Natural killer cell (primary cell): ENCODE measurements around the gene PSG2. TPM values are rescaled to one million over a fixed set of nuclear protein-coding genes. Genes with fewer than 3 reads are reported as not detected.
"Not testable (repeated sequence)": the region's sequence is repeated elsewhere in the genome, so short reads cannot be mapped to it uniquely, and the experiment has no call there.

Source experiments
- ATAC-seq, 3 donors: fragments of 150-1000 bp in 2 of 3; fragments of 200-7000 bp in 1 of 3; cut with Tn5 transposase; 1 replicate in 1 of 3; 2 replicates in 2 of 3; pipeline ENCODE4 v1.10.0; 2021; ENCODE audit warnings: mild to moderate bottlenecking in 2 of 3, moderate library complexity in 2 of 3
- DNase-seq, 2 donors: peaks; one replicate each; pipeline versions ENCODE4 v3.0.0 to v3.0.0-alpha.2; 2013 to 2021; ENCODE audit warnings: mixed read lengths in 1 of 2
- H3K27ac ChIP-seq: one replicate; pipeline ENCODE4 v1.5.1; 2013; ENCODE audit warnings: mild to moderate bottlenecking, low read length
- H3K27me3 ChIP-seq: one replicate; pipeline ENCODE4 v1.6.1; 2013; ENCODE audit warnings: low read length; ENCODE audit not compliant: control insufficient read depth, insufficient read depth
- H3K36me3 ChIP-seq: one replicate; pipeline ENCODE4 v1.6.1; 2013; ENCODE audit warnings: low read length; ENCODE audit not compliant: control insufficient read depth, insufficient read depth
- H3K4me1 ChIP-seq: one replicate; pipeline ENCODE4 v1.6.1; 2013; ENCODE audit warnings: low read length; ENCODE audit not compliant: control insufficient read depth, insufficient read depth
- H3K4me3 ChIP-seq: one replicate; pipeline ENCODE4 v1.5.1; 2013; ENCODE audit warnings: low read length
- H3K9me3 ChIP-seq: one replicate; pipeline ENCODE4 v1.6.1; 2013; ENCODE audit warnings: low read length; ENCODE audit not compliant: control insufficient read depth, insufficient read depth
- H3K27ac Mint-ChIP-seq, 2 donors: one replicate each; pipeline ENCODE4 v1.8.0; 2022; ENCODE audit warnings: mild to moderate bottlenecking in 2 of 2, mixed read lengths in 2 of 2, moderate library complexity in 1 of 2
- H3K27me3 Mint-ChIP-seq, 2 donors: one replicate each; pipeline ENCODE4 v1.8.0; 2022; ENCODE audit warnings: low read depth in 2 of 2, mixed read lengths in 2 of 2
- H3K36me3 Mint-ChIP-seq: one replicate; pipeline ENCODE4 v1.8.0; 2022; ENCODE audit warnings: mixed read lengths
- H3K4me1 Mint-ChIP-seq, 2 donors: one replicate each; pipeline ENCODE4 v1.8.0; 2022; ENCODE audit warnings: mixed read lengths in 2 of 2
- H3K4me3 Mint-ChIP-seq: one replicate; pipeline ENCODE4 v1.8.0; 2022; ENCODE audit warnings: mild to moderate bottlenecking, moderate library complexity, mixed read lengths
- H3K9me3 Mint-ChIP-seq, 2 donors: one replicate each; pipeline ENCODE4 v1.8.0; 2022; ENCODE audit warnings: mixed read lengths in 2 of 2
- CTCF ChIP-seq: fragments of 200-600 bp; IDR thresholded peaks from one replicate; pipeline ENCODE4 v1.8.0; 2022; ENCODE audit warnings: antibody characterized with exemption
- WGBS: methylation state at CpG from one replicate; pipeline ENCODE4 v1.1.7; 2013; ENCODE audit warnings: missing lambda C conversion rate; ENCODE audit not compliant: insufficient coverage; 5-methylcytosine and 5-hydroxymethylcytosine counted together
- intact Hi-C: fragments of 100-400 bp; cut with micrococcal nuclease; formaldehyde crosslinking; loops from one replicate; pipeline ENCODE4 v1.14.2; 2022
- total RNA-seq, 4 donors: library from RNA; stranded (reverse); fragments of 120-200 nt in 1 of 4; gene quantifications; one replicate each; pipeline versions ENCODE4 v1.2.3 to v1.2.4, GENCODE V29; 2013 to 2022

PSG2 gene
- total RNA-seq: not detected
- total RNA-seq (2013): not detected

DNA sequence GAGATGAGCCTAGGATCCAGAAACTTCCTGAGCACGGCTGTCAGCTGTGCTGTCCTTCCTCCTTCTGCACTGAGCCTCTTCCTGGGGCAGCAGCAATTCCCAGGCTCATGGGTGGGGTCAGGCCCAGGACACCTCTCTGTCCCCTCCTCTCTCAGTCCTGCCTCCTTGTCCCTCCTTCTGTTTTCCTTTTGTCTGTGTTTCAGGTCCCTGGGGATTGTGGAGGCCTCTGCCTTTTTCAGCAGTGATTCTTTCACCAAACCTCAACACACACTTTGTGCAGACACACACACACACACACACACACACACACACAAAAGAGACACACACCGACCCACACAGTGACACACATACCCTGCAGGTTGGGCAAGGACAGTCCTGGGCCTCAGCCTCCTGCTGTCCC is at the start of gene PSG2:
PSG2 (minus strand) TSS at position 101 of the 400 bp plus-strand sequence. CDS start 132 bp downstream, outside the sequence.
- DNase-seq, ATAC-seq, H3K4me1 ChIP-seq, H3K9me3 ChIP-seq, H3K9me3 Mint-ChIP-seq, intact Hi-C loops, H3K4me3 Mint-ChIP-seq, H3K4me3 ChIP-seq, H3K36me3 Mint-ChIP-seq, H3K27ac Mint-ChIP-seq, H3K27me3 ChIP-seq, H3K4me1 Mint-ChIP-seq, H3K36me3 ChIP-seq, H3K27ac ChIP-seq: not testable (repeated sequence)
- peaks cover 12 to 26% of the 10 kb centered on the region in 2 donors for H3K27me3 Mint-ChIP-seq
- WGBS: 73% methylated on average over 2 of the region's 2 CpGs

DNA sequence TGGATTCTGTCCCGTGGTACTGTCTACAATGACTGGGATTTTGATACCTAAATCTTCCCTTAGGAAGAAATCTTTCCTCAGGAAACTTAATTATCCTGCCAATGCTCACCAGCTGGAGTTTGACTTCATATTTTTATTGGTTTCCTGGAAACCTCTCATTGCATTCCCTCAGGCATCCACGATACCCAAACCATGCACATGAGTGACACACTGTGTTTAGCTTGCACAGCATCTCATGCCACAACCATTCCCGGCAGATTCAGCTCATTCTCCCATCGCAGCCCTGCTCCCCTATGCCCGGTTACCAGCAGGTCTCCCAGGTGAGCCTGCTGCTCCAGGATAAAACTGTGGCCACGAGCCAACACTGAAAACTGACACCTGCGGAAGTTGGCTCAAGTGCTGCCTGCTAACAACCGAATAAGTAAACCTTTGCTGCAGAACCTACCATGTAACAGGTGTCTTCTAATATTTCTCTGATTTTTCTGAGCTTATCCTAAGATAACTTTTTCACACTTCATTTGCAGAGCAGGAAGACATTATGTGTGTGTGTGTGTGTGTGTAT is 48.9 kb upstream of the PSG2 start:
- not testable (repeated sequence) for ATAC-seq

DNA sequence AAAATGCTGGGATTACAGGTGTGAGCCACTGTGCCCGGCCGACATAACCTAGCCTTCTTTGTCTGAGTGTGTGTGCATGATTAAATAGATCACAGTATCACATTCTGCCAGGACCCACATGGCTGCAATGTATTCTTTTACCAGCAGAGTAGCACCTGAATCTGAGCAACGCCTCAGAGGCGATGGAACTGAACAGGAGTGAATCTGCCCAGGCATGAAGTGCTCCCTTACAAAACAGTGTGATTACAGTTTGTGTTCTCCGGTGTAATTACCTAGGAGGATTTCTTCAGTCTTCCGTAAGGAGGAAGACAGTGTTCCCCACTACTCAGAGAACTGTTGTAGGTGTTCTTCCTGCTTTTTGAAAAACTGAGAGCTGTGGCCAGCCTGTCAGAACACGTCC is 46.7 kb upstream of the PSG2 start:
- H3K36me3 ChIP-seq, ATAC-seq, intact Hi-C loops, H3K9me3 ChIP-seq, H3K9me3 Mint-ChIP-seq, H3K27me3 ChIP-seq, H3K27ac Mint-ChIP-seq, H3K36me3 Mint-ChIP-seq, DNase-seq, H3K4me1 Mint-ChIP-seq, H3K27ac ChIP-seq, H3K27me3 Mint-ChIP-seq, H3K4me1 ChIP-seq, H3K4me3 ChIP-seq, H3K4me3 Mint-ChIP-seq: not testable (repeated sequence)
- WGBS: 86% methylated on average over 7 of the region's 7 CpGs

More for the DNA sequence above, 48.9 kb upstream of the PSG2 start:
- intact Hi-C loops, H3K4me3 ChIP-seq, H3K36me3 ChIP-seq, H3K9me3 ChIP-seq, H3K9me3 Mint-ChIP-seq, H3K4me1 Mint-ChIP-seq, H3K27ac ChIP-seq, H3K4me1 ChIP-seq, H3K27ac Mint-ChIP-seq, H3K27me3 ChIP-seq, H3K4me3 Mint-ChIP-seq, H3K27me3 Mint-ChIP-seq, DNase-seq, H3K36me3 Mint-ChIP-seq: not testable (repeated sequence)
- WGBS: 76% methylated on average over 8 of the region's 8 CpGs

DNA sequence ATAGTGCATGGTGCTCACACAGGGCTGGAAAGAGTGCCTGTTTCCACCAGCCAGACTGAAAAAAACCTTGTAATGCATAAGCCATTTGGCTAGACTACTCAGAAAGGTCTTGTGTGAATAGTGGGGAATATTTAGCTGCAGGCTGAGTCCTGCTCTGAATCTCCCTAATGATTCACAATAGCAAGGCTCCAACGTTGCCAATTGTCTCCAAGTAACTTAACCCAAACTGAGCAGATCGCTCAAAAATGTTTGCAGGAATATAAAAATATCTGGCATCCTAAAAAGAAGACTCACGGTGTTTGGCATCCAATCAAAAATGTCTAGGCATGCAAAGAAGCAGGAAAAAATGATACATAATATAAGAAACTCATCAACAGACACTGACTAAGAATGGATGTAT is 44.8 kb upstream of the PSG2 start:
- H3K9me3 Mint-ChIP-seq, DNase-seq, H3K4me3 ChIP-seq, H3K27me3 Mint-ChIP-seq, intact Hi-C loops, ATAC-seq, H3K27ac Mint-ChIP-seq, H3K36me3 Mint-ChIP-seq, H3K4me1 Mint-ChIP-seq, H3K9me3 ChIP-seq, H3K27me3 ChIP-seq, H3K4me3 Mint-ChIP-seq, H3K27ac ChIP-seq, H3K4me1 ChIP-seq, H3K36me3 ChIP-seq: not testable (repeated sequence)
- 71% methylated on average over 3 of the region's 3 CpGs for WGBS

DNA sequence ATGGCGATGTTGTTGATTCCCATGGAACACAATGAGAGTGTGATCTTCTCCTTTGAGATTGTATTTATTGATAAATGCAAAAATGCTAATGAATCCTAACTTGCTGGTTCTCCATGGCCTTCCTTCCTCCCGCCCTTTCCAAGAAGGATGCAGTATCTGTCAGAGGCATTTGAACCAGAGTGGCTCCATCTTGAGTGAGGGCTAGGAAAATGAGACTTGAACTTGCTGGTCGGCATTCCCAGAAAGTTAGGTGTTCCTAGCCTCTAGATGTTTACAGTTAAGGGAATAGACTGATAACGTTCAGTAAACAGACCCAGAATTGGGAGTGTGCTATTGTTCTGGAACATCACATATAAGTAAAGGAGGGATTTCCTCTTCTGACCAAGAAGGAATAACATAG is 44.2 kb upstream of the PSG2 start:
- Histone ChIP-seq H3K4me3 (no peak overlapping the region), H3K9me3 (no peaks in the 10 kb centered on the region), H3K4me1 (no peaks in the 10 kb centered on the region), H3K36me3 (no peaks in the 10 kb centered on the region), H3K27ac (no peak overlapping the region), H3K27me3 (no peaks in the 10 kb centered on the region)
- Mint-ChIP-seq H3K4me1 (no peaks in the 10 kb centered on the region), H3K9me3 (no peaks in the 10 kb centered on the region), H3K36me3 (no peaks in the 10 kb centered on the region), H3K4me3 (no peak overlapping the region), H3K27ac (no peak overlapping the region), H3K27me3 (peaks cover 3 to 9% of the 10 kb centered on the region in 2 donors)
- ATAC-seq: no peak
- intact Hi-C loops: no loop called here
- 87% methylated on average over 4 of the region's 4 CpGs for WGBS
- no peak for DNase-seq
- TF ChIP-seq CTCF: no peak
